PC-3 (cell line): ENCODE measurements around the gene SETD1A. TPM values are rescaled to one million over a fixed set of nuclear protein-coding genes. Genes with fewer than 3 reads are reported as not detected.

Experiments
- ATAC-seq: fragments of 200-7000 bp; cut with Tn5 transposase; 2 replicates; pipeline ENCODE4 v1.9.1; 2020; ENCODE audit warnings: mild to moderate bottlenecking, moderate library complexity
- BruUV-seq: library from RNA; stranded (reverse); fragments of 400-500 nt; replicated peaks from 2 replicates; lab custom pipeline; 2021; lab: Mats Ljungman, UMichigan
- CTCF ChIA-PET: fragments of 300-600 bp; sonication (Branson Sonifier 250); formaldehyde crosslinking; loops from one replicate; lab custom pipeline; 2022; ENCODE audit warnings: antibody characterized with exemption; lab: Charles Lee
- POLR2A ChIA-PET: fragments of 300-600 bp; sonication (Branson Sonifier 250); formaldehyde crosslinking; loops from one replicate; lab custom pipeline; 2022; ENCODE audit warnings: antibody characterized with exemption; ENCODE audit not compliant: unreplicated experiment; lab: Charles Lee
- DNase-seq: peaks from one replicate; pipeline ENCODE4 v3.0.0-alpha.2; 2015
- H2AFZ ChIP-seq: fragments of 300-600 bp; sonication (generic); 2 replicates; pipeline ENCODE4 v1.6.0; 2016; ENCODE audit warnings: antibody characterized with exemption, low read length
- H3F3A ChIP-seq: fragments of 300-600 bp; sonication (generic); one replicate; pipeline ENCODE4 v1.6.0; 2017; ENCODE audit warnings: antibody characterized with exemption, low read length, control low read depth, mild to moderate bottlenecking; ENCODE audit not compliant: unreplicated experiment
- H3K27ac ChIP-seq: fragments of 300-600 bp; sonication (generic); 2 replicates; pipeline ENCODE4 v1.5.1; 2016; ENCODE audit warnings: mild to moderate bottlenecking, low read length
- H3K27me3 ChIP-seq: fragments of 300-600 bp; sonication (generic); 2 replicates; pipeline ENCODE4 v1.6.1; 2016; ENCODE audit warnings: low read length, mixed read lengths
- H3K36me3 ChIP-seq: fragments of 300-600 bp; sonication (generic); 2 replicates; pipeline ENCODE4 v1.6.1; 2016; ENCODE audit warnings: low read depth, mixed run types, low read length, mixed read lengths
- H3K4me1 ChIP-seq: fragments of 300-600 bp; sonication (generic); 2 replicates; pipeline ENCODE4 v1.5.1; 2016; ENCODE audit warnings: low read length; ENCODE audit not compliant: insufficient read depth
- H3K4me2 ChIP-seq: fragments of 300-600 bp; sonication (generic); 2 replicates; pipeline ENCODE4 v1.6.0; 2016; ENCODE audit warnings: low read length
- H3K4me3 ChIP-seq: fragments of 300-600 bp; sonication (generic); 2 replicates; pipeline ENCODE4 v1.5.1; 2016; ENCODE audit warnings: mild to moderate bottlenecking, low read length, mixed read lengths
- H3K79me2 ChIP-seq: fragments of 300-600 bp; sonication (generic); 2 replicates; pipeline ENCODE4 v1.6.1; 2017; ENCODE audit warnings: low read length, mixed read lengths
- H3K9ac ChIP-seq: fragments of 300-600 bp; sonication (generic); 2 replicates; pipeline ENCODE4 v1.6.0; 2016; ENCODE audit warnings: mild to moderate bottlenecking, low read length
- H3K9me2 ChIP-seq: fragments of 300-600 bp; sonication (generic); replicated peaks from 2 replicates; pipeline ENCODE4 v1.6.1; 2016; ENCODE audit warnings: mixed run types, low read length, mixed read lengths
- H3K9me3 ChIP-seq: fragments of 300-600 bp; sonication (generic); 2 replicates; pipeline ENCODE4 v1.6.1; 2016; ENCODE audit warnings: low read length, mixed read lengths
- H4K20me1 ChIP-seq: fragments of 300-600 bp; sonication (generic); 2 replicates; pipeline ENCODE4 v1.6.1; 2016; ENCODE audit warnings: low read length, mixed read lengths
- EZH2 ChIP-seq: fragments of 300-600 bp; sonication (generic); IDR thresholded peaks from one replicate; pipeline ENCODE4 v1.6.1; 2017; ENCODE audit warnings: antibody characterized with exemption, mild to moderate bottlenecking, low read length; ENCODE audit not compliant: unreplicated experiment
- EZH2phosphoT487 ChIP-seq: fragments of 300-600 bp; sonication (generic); IDR thresholded peaks from 2 replicates; pipeline ENCODE4 v1.6.1; 2018; ENCODE audit warnings: mild to moderate bottlenecking, antibody characterized with exemption, low read length, borderline replicate concordance
- intact Hi-C: fragments of 100-400 bp; cut with micrococcal nuclease; formaldehyde crosslinking; loops from 2 replicates; pipeline ENCODE4 v1.9.0; 2023
- total RNA-seq: library from RNA; depleted of rRNA; stranded (reverse); fragments of >200 nt; gene quantifications from 2 replicates; pipeline ENCODE4 v1.2.3, GENCODE V29; 2014
- TF ChIP-seq, protein P1 (sequence below): fragments of 300-600 bp; sonication (generic); conservative IDR thresholded peaks from 2 replicates; pipeline ENCODE4 v1.5.1; 2017; ENCODE audit warnings: antibody characterized with exemption, low read depth, mild to moderate bottlenecking, low read length

The SETD1A gene
- total RNA-seq, 1 experiment from 2014 or later = 7.9 TPM

DNA sequence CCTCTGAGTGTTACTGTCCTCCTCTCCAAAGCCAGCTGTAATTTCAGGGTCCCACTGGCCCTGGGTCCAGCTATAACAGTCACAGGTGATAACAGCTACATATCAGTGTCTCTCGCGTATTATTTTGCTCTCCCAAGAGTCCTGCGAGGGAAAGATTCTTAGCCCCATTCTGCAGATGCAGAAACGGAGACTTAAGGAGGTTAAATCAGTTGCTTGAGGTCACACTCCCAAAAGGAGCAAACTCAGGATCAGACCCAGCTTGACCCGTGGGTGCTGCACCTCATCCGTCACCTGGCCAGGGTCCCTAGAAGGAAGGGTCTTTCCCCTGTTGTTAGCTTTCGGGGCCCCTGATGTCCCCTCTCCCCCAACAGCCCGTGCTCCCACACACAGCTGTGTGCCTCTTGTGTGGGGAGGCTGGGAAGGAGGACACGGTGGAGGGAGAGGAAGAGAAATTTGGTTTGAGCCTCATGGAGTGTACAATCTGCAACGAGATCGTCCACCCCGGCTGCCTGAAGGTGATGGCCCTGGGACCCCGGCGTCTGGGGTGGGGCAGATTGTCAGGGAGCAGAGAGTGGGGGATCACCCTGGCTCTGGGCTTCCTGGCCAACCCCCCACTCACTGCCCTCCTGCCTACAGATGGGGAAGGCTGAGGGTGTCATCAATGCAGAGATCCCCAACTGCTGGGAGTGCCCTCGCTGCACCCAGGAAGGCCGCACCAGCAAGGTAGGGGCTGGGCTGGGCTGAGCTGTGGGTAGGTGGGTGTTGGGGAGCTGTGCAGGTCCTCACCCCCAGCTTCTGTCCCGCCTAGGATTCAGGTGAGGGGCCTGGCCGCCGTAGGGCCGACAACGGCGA lies 30.4 kb upstream of the SETD1A start:
- DNase-seq (no peak), ATAC-seq (no peak)
- H3K9me3 ChIP-seq = no peaks in the 10 kb centered on the region
- intact Hi-C loops = no loop called here
- TF ChIP-seq EZH2phosphoT487 = no peak
- TF ChIP-seq, protein P1, sequence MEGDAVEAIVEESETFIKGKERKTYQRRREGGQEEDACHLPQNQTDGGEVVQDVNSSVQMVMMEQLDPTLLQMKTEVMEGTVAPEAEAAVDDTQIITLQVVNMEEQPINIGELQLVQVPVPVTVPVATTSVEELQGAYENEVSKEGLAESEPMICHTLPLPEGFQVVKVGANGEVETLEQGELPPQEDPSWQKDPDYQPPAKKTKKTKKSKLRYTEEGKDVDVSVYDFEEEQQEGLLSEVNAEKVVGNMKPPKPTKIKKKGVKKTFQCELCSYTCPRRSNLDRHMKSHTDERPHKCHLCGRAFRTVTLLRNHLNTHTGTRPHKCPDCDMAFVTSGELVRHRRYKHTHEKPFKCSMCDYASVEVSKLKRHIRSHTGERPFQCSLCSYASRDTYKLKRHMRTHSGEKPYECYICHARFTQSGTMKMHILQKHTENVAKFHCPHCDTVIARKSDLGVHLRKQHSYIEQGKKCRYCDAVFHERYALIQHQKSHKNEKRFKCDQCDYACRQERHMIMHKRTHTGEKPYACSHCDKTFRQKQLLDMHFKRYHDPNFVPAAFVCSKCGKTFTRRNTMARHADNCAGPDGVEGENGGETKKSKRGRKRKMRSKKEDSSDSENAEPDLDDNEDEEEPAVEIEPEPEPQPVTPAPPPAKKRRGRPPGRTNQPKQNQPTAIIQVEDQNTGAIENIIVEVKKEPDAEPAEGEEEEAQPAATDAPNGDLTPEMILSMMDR = no peak
- TF ChIP-seq EZH2 = no peak
- H3K9ac ChIP-seq = no peak overlapping the region
- no peaks in the 10 kb centered on the region for H3K9me2 ChIP-seq
- ChIA-PET CTCF (no interaction called here), POLR2A (no interaction called here)
- no peaks in the 10 kb centered on the region; the same call in 1 of the 2 replicates for H3K36me3 ChIP-seq
- H3K79me2 ChIP-seq = peaks cover 6% of the 10 kb centered on the region
- no peak overlapping the region for H3K27ac ChIP-seq
- no peaks in the 10 kb centered on the region for H3K4me1 ChIP-seq
- BruUV-seq = no TSS peak
- no peaks in the 10 kb centered on the region for H3F3A ChIP-seq
- H3K4me3 ChIP-seq = no peak overlapping the region
- no peaks in the 10 kb centered on the region for H4K20me1 ChIP-seq
- H3K4me2 ChIP-seq = no peak overlapping the region
- no peak overlapping the region for H2AFZ ChIP-seq
- no peaks in the 10 kb centered on the region for H3K27me3 ChIP-seq

DNA sequence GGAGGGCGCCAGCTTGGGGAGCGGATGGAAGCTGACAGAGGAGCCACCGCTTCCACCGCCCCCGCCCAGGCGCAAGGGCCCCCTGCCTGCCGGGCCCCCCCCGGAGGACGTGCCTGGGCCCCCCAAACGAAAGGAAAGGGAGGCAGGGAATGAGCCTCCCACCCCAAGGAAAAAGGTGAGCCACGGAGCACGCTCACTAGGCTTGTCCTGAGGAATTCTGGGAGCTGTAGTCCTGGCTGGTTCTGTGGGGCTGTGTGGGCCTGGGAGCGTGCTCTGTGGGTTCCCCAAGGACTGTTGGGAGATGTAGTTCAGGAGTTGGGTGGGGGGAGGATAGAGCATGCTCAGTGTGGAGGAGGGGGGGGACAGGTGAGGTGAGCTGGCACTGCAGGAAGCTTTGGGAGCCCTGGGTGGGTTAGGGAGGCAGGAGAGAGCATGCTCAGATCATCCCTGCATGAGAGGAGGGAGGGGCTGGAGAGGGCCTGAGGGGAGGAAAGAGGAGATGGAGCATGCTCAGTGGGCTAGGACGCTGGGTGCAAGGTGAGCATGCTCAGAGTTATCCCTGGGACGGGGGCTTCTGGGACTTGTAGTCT lies 29.7 kb upstream of the SETD1A start:
- Histone ChIP-seq H3K27ac (no peak overlapping the region), H3K36me3 (no peaks in the 10 kb centered on the region; the same call in 1 of the 2 replicates)
- ATAC-seq = peak; percentile 27

More for the DNA sequence above, 29.7 kb upstream of the SETD1A start:
- Histone ChIP-seq H3K27me3 (no peaks in the 10 kb centered on the region), H3K9ac (no peak overlapping the region), H3K79me2 (peaks cover 6% of the 10 kb centered on the region), H3K9me3 (no peaks in the 10 kb centered on the region), H2AFZ (no peak overlapping the region), H3K9me2 (no peaks in the 10 kb centered on the region), H3K4me3 (no peak overlapping the region), H3K4me1 (no peaks in the 10 kb centered on the region), H3F3A (no peaks in the 10 kb centered on the region), H4K20me1 (no peaks in the 10 kb centered on the region), H3K4me2 (no peak overlapping the region)
- DNase-seq = peak; percentile 41
- intact Hi-C loops = no loop called here
- no TSS peak for BruUV-seq
- ChIA-PET CTCF (no interaction called here), POLR2A (no interaction called here)
- TF ChIP-seq EZH2phosphoT487 = no peak
- TF ChIP-seq, protein P1 = no peak
- no peak for TF ChIP-seq EZH2
